ENCODE measurements around the gene TAL1. TPM values are rescaled to one million over a fixed set of nuclear protein-coding genes. Genes with fewer than 3 reads are reported as not detected.

The TAL1 gene
- total and polyA plus RNA-seq, 2 experiments from 2014 or later, result not detected

DNA sequence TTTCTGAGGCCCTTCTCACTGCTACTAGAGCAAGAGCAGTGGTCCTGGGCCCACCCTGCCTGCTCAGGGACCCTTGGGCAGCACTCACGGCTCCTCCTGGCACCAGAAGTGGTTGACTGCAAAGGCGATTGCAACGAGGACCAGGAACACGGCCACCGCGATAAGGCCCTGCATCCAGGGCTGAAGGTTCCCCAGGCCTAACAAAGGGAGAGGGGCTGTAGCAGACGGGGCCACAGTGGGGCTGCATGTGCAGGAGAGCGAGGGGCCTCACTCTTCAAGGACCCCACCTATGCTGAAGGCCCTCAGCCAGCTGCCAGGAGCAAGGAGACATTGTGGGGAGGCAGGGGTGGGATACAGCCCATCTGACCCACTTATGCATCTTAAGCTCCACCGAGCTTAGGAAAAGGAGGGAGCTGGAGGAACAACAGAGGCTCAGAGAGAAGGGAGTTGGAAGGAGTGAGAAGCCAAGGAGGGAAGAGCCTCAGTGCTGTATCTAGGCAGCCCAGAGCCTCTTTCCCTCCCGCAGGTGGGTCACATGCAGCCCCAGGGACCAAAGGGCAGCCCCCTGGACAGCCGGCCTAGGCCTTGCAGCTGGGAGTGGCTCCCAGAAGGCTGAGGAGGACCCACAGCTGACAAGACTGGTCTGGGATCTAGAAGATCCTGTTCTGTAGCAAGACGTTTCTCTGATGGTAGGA is 44.6 kb downstream of the TAL1 start:
- H3K27ac Mint-ChIP-seq, result no peak overlapping the region
- no peak overlapping the region for H2AFZ ChIP-seq
- ATAC-seq (no peak), DNase-seq (ENCODE audit: low spot score) (no peak)
- H3K36me3 Mint-ChIP-seq (ENCODE audit: low read depth), result no peaks in the 10 kb centered on the region
- H3K27me3 ChIP-seq (ENCODE audit: insufficient read depth), result no peaks in the 10 kb centered on the region
- no peak overlapping the region for H3K4me2 ChIP-seq
- no peaks in the 10 kb centered on the region for H3K36me3 ChIP-seq (ENCODE audit: insufficient read depth)
- peaks cover 24% of the 10 kb centered on the region for H3K4me1 Mint-ChIP-seq
- no peak overlapping the region for H3K4me3 Mint-ChIP-seq
- 0 out of 2 replicates have a peak, but pooled peaks cover 2% of the 10 kb centered on the region for H3K9me2 ChIP-seq (ENCODE audit: insufficient read depth)
- H3K4me1 ChIP-seq (ENCODE audit: insufficient read depth), result peaks cover 10% of the 10 kb centered on the region
- H3K27ac ChIP-seq (ENCODE audit: low read depth), result no peak overlapping the region
- H4K20me1 ChIP-seq (replicated peaks; ENCODE audit: insufficient read depth), result no peaks in the 10 kb centered on the region
- H3K4me3 ChIP-seq, result no peak overlapping the region
- H3K27me3 Mint-ChIP-seq (ENCODE audit: insufficient read depth, low read depth, poor library complexity), result peaks cover 24% of the 10 kb centered on the region
- peaks cover 18% of the 10 kb centered on the region; the same call in 2 of the 3 replicates for H3K9me3 Mint-ChIP-seq
- TF ChIP-seq EZH2phosphoT487 (IDR thresholded peaks at IDR 0.05; ENCODE audit: unreplicated experiment) (no peak), STAT1 (IDR thresholded peaks at IDR 0.05; ENCODE audit: unreplicated experiment) (no peak), CREB1 (CRISPR knock-in tag; IDR thresholded peaks at IDR 0.05; ENCODE audit: low read depth) (no peak), POLR2AphosphoS5 (IDR thresholded peaks at IDR 0.05; ENCODE audit: low read depth) (no peak), EZH2 (IDR thresholded peaks at IDR 0.05; ENCODE audit: low read depth, unreplicated experiment) (no peak), ZNF114 (CRISPR knock-in tag; IDR thresholded peaks at IDR 0.05) (no peak), NANOG (IDR thresholded peaks at IDR 0.05; ENCODE audit: borderline replicate concordance) (no peak), ZNF331 (CRISPR knock-in tag; IDR thresholded peaks at IDR 0.05; ENCODE audit: low read depth) (no peak), JUNB (IDR thresholded peaks at IDR 0.05; ENCODE audit: unreplicated experiment) (no peak)
- TF ChIP-seq, protein P1, sequence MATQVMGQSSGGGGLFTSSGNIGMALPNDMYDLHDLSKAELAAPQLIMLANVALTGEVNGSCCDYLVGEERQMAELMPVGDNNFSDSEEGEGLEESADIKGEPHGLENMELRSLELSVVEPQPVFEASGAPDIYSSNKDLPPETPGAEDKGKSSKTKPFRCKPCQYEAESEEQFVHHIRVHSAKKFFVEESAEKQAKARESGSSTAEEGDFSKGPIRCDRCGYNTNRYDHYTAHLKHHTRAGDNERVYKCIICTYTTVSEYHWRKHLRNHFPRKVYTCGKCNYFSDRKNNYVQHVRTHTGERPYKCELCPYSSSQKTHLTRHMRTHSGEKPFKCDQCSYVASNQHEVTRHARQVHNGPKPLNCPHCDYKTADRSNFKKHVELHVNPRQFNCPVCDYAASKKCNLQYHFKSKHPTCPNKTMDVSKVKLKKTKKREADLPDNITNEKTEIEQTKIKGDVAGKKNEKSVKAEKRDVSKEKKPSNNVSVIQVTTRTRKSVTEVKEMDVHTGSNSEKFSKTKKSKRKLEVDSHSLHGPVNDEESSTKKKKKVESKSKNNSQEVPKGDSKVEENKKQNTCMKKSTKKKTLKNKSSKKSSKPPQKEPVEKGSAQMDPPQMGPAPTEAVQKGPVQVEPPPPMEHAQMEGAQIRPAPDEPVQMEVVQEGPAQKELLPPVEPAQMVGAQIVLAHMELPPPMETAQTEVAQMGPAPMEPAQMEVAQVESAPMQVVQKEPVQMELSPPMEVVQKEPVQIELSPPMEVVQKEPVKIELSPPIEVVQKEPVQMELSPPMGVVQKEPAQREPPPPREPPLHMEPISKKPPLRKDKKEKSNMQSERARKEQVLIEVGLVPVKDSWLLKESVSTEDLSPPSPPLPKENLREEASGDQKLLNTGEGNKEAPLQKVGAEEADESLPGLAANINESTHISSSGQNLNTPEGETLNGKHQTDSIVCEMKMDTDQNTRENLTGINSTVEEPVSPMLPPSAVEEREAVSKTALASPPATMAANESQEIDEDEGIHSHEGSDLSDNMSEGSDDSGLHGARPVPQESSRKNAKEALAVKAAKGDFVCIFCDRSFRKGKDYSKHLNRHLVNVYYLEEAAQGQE (IDR thresholded peaks at IDR 0.05; ENCODE audit: unreplicated experiment), result no peak
- TF ChIP-seq, protein P2, sequence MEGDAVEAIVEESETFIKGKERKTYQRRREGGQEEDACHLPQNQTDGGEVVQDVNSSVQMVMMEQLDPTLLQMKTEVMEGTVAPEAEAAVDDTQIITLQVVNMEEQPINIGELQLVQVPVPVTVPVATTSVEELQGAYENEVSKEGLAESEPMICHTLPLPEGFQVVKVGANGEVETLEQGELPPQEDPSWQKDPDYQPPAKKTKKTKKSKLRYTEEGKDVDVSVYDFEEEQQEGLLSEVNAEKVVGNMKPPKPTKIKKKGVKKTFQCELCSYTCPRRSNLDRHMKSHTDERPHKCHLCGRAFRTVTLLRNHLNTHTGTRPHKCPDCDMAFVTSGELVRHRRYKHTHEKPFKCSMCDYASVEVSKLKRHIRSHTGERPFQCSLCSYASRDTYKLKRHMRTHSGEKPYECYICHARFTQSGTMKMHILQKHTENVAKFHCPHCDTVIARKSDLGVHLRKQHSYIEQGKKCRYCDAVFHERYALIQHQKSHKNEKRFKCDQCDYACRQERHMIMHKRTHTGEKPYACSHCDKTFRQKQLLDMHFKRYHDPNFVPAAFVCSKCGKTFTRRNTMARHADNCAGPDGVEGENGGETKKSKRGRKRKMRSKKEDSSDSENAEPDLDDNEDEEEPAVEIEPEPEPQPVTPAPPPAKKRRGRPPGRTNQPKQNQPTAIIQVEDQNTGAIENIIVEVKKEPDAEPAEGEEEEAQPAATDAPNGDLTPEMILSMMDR (conservative IDR thresholded peaks at IDR 0.05; ENCODE audit: low read depth in 2 of 2), result no peak
- TF ChIP-seq, protein P3, sequence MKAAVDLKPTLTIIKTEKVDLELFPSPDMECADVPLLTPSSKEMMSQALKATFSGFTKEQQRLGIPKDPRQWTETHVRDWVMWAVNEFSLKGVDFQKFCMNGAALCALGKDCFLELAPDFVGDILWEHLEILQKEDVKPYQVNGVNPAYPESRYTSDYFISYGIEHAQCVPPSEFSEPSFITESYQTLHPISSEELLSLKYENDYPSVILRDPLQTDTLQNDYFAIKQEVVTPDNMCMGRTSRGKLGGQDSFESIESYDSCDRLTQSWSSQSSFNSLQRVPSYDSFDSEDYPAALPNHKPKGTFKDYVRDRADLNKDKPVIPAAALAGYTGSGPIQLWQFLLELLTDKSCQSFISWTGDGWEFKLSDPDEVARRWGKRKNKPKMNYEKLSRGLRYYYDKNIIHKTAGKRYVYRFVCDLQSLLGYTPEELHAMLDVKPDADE (IDR thresholded peaks at IDR 0.05), result no peak
- H3F3A ChIP-seq (replicated peaks; ENCODE audit: low read depth), result no peaks in the 10 kb centered on the region
- no peaks in the 10 kb centered on the region for H3K79me2 ChIP-seq (replicated peaks; ENCODE audit: insufficient read depth)
